Right lobe of liver (tissue), 6 donors: ENCODE data around the gene METTL22. TPM values are rescaled to one million over a fixed set of nuclear protein-coding genes. Genes with fewer than 3 reads are reported as not detected.

ENCODE experiments used
- ATAC-seq, 4 donors: fragments of 200-7000 bp; cut with Tn5 transposase; one replicate each; pipeline ENCODE4 v1.9.1; 2020; ENCODE audit warnings: mild to moderate bottlenecking in 4 of 4, moderate library complexity in 4 of 4
- DNase-seq, 3 donors: peaks; one replicate each; pipeline ENCODE4 v3.0.0-alpha.2; 2020
- H3K27ac ChIP-seq, 3 donors: fragments of 200-600 bp; one replicate each; pipeline ENCODE4 v1.8.0; 2022
- H3K27me3 ChIP-seq, 2 donors: fragments of 200-600 bp; one replicate each; pipeline ENCODE4 v1.8.0; 2022
- H3K36me3 ChIP-seq, 4 donors: fragments of 200-600 bp; sonication (generic) in 1 of 4; one replicate each; pipeline versions ENCODE4 v1.5.1 to v1.8.0; 2017 to 2022; ENCODE audit warnings: control low read depth in 1 of 4
- H3K4me1 ChIP-seq, 4 donors: fragments of 200-600 bp; sonication (generic) in 1 of 4; one replicate each; pipeline versions ENCODE4 v1.5.1 to v1.8.0; 2017 to 2022; ENCODE audit warnings: control low read depth in 1 of 4
- H3K4me3 ChIP-seq, 3 donors: fragments of 200-600 bp; one replicate each; pipeline ENCODE4 v1.8.0; 2022
- H3K9me3 ChIP-seq, 4 donors: fragments of 200-600 bp; sonication (generic) in 1 of 4; one replicate each; pipeline versions ENCODE4 v1.5.1 to v1.8.0; 2017 to 2022; ENCODE audit warnings: control low read depth in 1 of 4
- CTCF ChIP-seq, 4 donors: fragments of 200-600 bp in 3 of 4; fragments of 450-650 bp in 1 of 4; IDR thresholded peaks; one replicate each; pipeline versions ENCODE4 v1.5.1 to v1.8.0; 2016 to 2022; ENCODE audit warnings: antibody characterized with exemption in 4 of 4, mild to moderate bottlenecking in 2 of 4
- POLR2A ChIP-seq: fragments of 450-650 bp; IDR thresholded peaks from one replicate; pipeline ENCODE4 v1.6.1; 2017; ENCODE audit warnings: antibody characterized with exemption, mild to moderate bottlenecking
- WGBS: methylation state at CpG from one replicate; pipeline ENCODE4 v1.1.6; 2018; ENCODE audit warnings: low coverage, low lambda C conversion rate; ENCODE audit not compliant: insufficient coverage; ENCODE audit errors: missing lambda C conversion rate; 5-methylcytosine and 5-hydroxymethylcytosine counted together
- intact Hi-C, 2 donors: fragments of 100-400 bp; cut with DNase I; formaldehyde crosslinking; loops; one replicate each; pipeline versions ENCODE4 v1.11.2 to v1.14.1; 2022
- total RNA-seq, 6 experiments: library from RNA; depleted of rRNA in 2 of 6; stranded (reverse); fragments of >200 nt in 2 of 6; fragmentation: NEBNext Ultra II Directional in 3 of 6; extraction: Animal tissue kit (Norgen Biotek cat#: 25700) in 3 of 6; gene quantifications; one replicate each; pipeline versions ENCODE4 v1.1.0 to v1.2.4, GENCODE V29; 2016 to 2023
- donor health status: DM: no; HTN: yes; CAD: no.
- donor health status: DM: no; HTN: no; CAD: no.
- donor health status: DM: no; HTN: no; CAD: no.
- donor health status: DM: no; HTN: yes; CAD: no.
- donor health status: DM: no; HTN: yes; CAD: no.

METTL22 gene
- total RNA-seq, 6 experiments from 2014 or later = 11.3 to 15.2 (median 13.7) TPM

- Histone ChIP-seq H3K27me3 (no peaks in the 10 kb centered on the region), H3K4me3 (peak overlapping the region; percentile 77 to 99 (median 84)), H3K9me3 (no peaks in the 10 kb centered on the region), H3K27ac (peak overlapping the region; percentile 75 to 83 (median 77)), H3K4me1 (peaks cover 0 to 6% (median 0%) of the 10 kb centered on the region in 4 donors), H3K36me3 (peaks cover 0 to 9% (median 2%) of the 10 kb centered on the region in 4 donors)
- intact Hi-C loops = no loop called here
- DNase-seq (no peak), ATAC-seq (no peak)
- TF ChIP-seq CTCF (IDR thresholded peaks at IDR 0.05) (no peak), POLR2A (no peak)
- WGBS = 18% methylated on average over 10 of the region's 12 CpGs
Observed at GRCh38 chr16:8621222-8621571, 301 bp upstream of the METTL22 start.

GRCh38 chr16:8622315-8622656 is 788 bp downstream of the METTL22 start:
- Histone ChIP-seq H3K4me1 (peaks cover 0 to 6% (median 0%) of the 10 kb centered on the region in 4 donors), H3K36me3 (peaks cover 0 to 19% (median 2%) of the 10 kb centered on the region in 4 donors), H3K4me3 (peak overlapping the region; percentile 77 to 99 (median 84)), H3K9me3 (no peaks in the 10 kb centered on the region), H3K27me3 (no peaks in the 10 kb centered on the region), H3K27ac (peak overlapping the region in 1 of 3 donors; percentile 77)
- DNase-seq (no peak), ATAC-seq (peak in 2 of 4 donors; percentile 5 to 6)
- WGBS = 14% methylated on average over 3 of the region's 4 CpGs
- TF ChIP-seq CTCF (IDR thresholded peaks at IDR 0.05) (no peak), POLR2A (no peak)
- intact Hi-C loops = no loop called here

GRCh38 chr16:8623634-8624033 is 2.1 kb downstream of the METTL22 start:
- TF ChIP-seq CTCF (IDR thresholded peaks at IDR 0.05) (no peak), POLR2A (no peak)
- no peaks in the 10 kb centered on the region for H3K27me3 ChIP-seq
- no peak overlapping the region for H3K4me3 ChIP-seq
- no peak for ATAC-seq
- intact Hi-C loops = no loop called here
- H3K4me1 ChIP-seq = peaks cover 0 to 6% (median 0%) of the 10 kb centered on the region in 4 donors
- H3K36me3 ChIP-seq = peaks cover 0 to 32% (median 6%) of the 10 kb centered on the region in 4 donors
- DNase-seq = no peak
- H3K27ac ChIP-seq = no peak overlapping the region
- no peaks in the 10 kb centered on the region for H3K9me3 ChIP-seq

- ATAC-seq (no peak), DNase-seq (no peak)
- Histone ChIP-seq H3K4me3 (no peak overlapping the region), H3K9me3 (no peaks in the 10 kb centered on the region), H3K36me3 (peaks cover 0 to 52% (median 15%) of the 10 kb centered on the region in 4 donors), H3K27me3 (no peaks in the 10 kb centered on the region), H3K4me1 (peaks cover 0 to 6% (median 0%) of the 10 kb centered on the region in 4 donors), H3K27ac (no peak overlapping the region)
- WGBS = 100% methylated on average over 3 of the region's 10 CpGs
- TF ChIP-seq CTCF (IDR thresholded peaks at IDR 0.05) (no peak), POLR2A (no peak)
- intact Hi-C loops = no loop called here
Observed at GRCh38 chr16:8625491-8626087, 4.1 kb downstream of the METTL22 start.

GRCh38 chr16:8626946-8627345 is 5.4 kb downstream of the METTL22 start:
- Histone ChIP-seq H3K27me3 (no peaks in the 10 kb centered on the region), H3K36me3 (peaks cover 0 to 59% (median 15%) of the 10 kb centered on the region in 4 donors), H3K4me3 (no peak overlapping the region), H3K9me3 (no peaks in the 10 kb centered on the region), H3K27ac (no peak overlapping the region), H3K4me1 (peaks cover 0 to 6% (median 0%) of the 10 kb centered on the region in 4 donors)
- 80% methylated on average over 4 of the region's 8 CpGs for WGBS
- ATAC-seq = no peak
- intact Hi-C loops = no loop called here
- no peak for DNase-seq
- TF ChIP-seq POLR2A (no peak), CTCF (IDR thresholded peaks at IDR 0.05) (no peak)
